GM18502 (cell line): ENCODE measurements around the gene IFT52.
"Not testable (repeated sequence)": the region's sequence is repeated elsewhere in the genome, so short reads cannot be mapped to it uniquely, and the experiment has no call there.

Experiments used
- ATAC-seq: cut with Tn5 transposase; IDR thresholded peaks from one replicate; pipeline ENCODE4 v1.9.1; 2021; ENCODE audit warnings: mild to moderate bottlenecking; ENCODE audit not compliant: unreplicated experiment, poor library complexity

Gene IFT52

GRCh38 chr20:43607278-43607677 is 16.5 kb downstream of the IFT52 start:
- ATAC-seq = not testable (repeated sequence)

GRCh38 chr20:43631598-43631997 is 40.9 kb downstream of the IFT52 start:
- no peak for ATAC-seq

GRCh38 chr20:43636429-43636828 is 45.7 kb downstream of the IFT52 start:
- ATAC-seq = no peak

GRCh38 chr20:43642548-43642947 is 51.8 kb downstream of the IFT52 start:
- ATAC-seq = no peak

- no peak for ATAC-seq
These were observed 60.3 kb downstream of the IFT52 start for GRCh38 chr20:43650997-43651525.

- ATAC-seq = not testable (repeated sequence)
These were observed 61.0 kb downstream of the IFT52 start for GRCh38 chr20:43651650-43652184.

- ATAC-seq = no peak
These were observed 63.2 kb downstream of the IFT52 start for GRCh38 chr20:43653966-43654365.

- ATAC-seq = not testable (repeated sequence)
These were observed 64.4 kb downstream of the IFT52 start for GRCh38 chr20:43655176-43655575.

GRCh38 chr20:43655937-43656336 is 65.2 kb downstream of the IFT52 start:
- no peak for ATAC-seq

- peak; percentile 23 for ATAC-seq
These were observed 67.5 kb downstream of the IFT52 start for GRCh38 chr20:43658069-43658722.

- no peak for ATAC-seq
These were observed 68.1 kb downstream of the IFT52 start for GRCh38 chr20:43658723-43659419.

- ATAC-seq = no peak
These were observed 72.4 kb downstream of the IFT52 start for GRCh38 chr20:43662943-43663655.

GRCh38 chr20:43665466-43666176 is 74.9 kb downstream of the IFT52 start:
- no peak for ATAC-seq

GRCh38 chr20:43666376-43667328 is 75.9 kb downstream of the IFT52 start, which contains the start of gene MYBL2:
Gene MYBL2 (plus strand): TSS chr20:43667114. CDS start chr20:43667284, 170 bp downstream.
- peak; percentile 75 for ATAC-seq

- ATAC-seq = peak; percentile 32
These were observed 76.8 kb downstream of the IFT52 start for GRCh38 chr20:43667341-43668132.

GRCh38 chr20:43669332-43669731 is 78.6 kb downstream of the IFT52 start:
- ATAC-seq = no peak

- no peak for ATAC-seq
These were observed 79.7 kb downstream of the IFT52 start for GRCh38 chr20:43670423-43670822.

GRCh38 chr20:43676368-43676767 is 85.6 kb downstream of the IFT52 start:
- ATAC-seq = no peak
